ENCODE results near the gene DNAH7. TPM values are rescaled to one million over a fixed set of nuclear protein-coding genes. Genes with fewer than 3 reads are reported as not detected.

Gene DNAH7
- total and polyA plus RNA-seq, 8 donors = 1.6 to 6.2 (median 4.8) TPM

DNA sequence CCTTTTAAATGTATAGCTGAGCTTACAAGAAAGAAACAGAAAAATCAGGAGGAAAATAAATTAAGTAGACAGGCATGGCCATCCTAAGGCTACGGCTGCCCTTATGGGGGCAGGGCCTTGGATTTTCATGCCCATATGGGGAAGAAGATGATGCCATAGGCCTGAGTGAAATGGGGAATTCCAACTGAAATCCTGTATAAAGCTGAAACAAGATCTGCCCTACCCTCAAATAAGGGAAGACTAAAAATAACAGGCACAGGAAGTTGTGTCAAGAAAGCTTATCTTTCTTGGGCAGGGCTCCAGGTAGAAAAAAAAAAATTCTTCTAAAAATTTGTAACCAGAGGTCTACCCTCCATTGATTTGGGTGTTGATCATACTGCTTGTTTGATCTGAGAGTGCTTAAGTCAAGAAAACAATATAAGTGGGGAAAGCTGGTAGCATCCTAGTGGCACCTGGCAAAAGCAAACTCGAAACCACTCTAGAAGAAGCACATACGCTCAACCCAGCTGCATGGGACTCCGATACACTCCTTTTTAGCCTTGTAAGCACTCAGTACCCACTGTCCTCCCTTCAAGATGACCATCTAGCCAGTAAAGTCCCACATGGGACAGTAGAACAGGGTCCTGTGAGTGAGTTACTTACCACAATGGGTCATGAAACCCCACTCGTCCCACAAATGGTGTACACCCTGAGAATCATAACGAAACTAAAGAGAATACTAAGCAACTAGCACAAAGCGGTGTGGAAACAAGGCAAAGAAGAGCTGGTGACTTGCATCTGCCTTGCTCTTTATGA is 22.3 kb downstream of the DNAH7 start:
- no peak for TF ChIP-seq CTCF (IDR thresholded peaks at IDR 0.05)
- intact Hi-C loops (cut with DNase I) = no loop called here
- Histone ChIP-seq H3K27ac (no peak overlapping the region), H3K4me3 (no peak overlapping the region), H3K36me3 (no peaks in the 10 kb centered on the region), H3K27me3 (no peaks in the 10 kb centered on the region), H3K9me3 (peaks cover 0 to 3% of the 10 kb centered on the region in 2 donors), H3K4me1 (no peaks in the 10 kb centered on the region)
- ATAC-seq = no peak
- no peak for DNase-seq

- DNase-seq (no peak), ATAC-seq (no peak)
- no peak overlapping the region for H3K27ac ChIP-seq
- no peaks in the 10 kb centered on the region for H3K4me1 ChIP-seq
- no peak for TF ChIP-seq CTCF (IDR thresholded peaks at IDR 0.05)
- no peak overlapping the region for H3K4me3 ChIP-seq
- peaks cover 0 to 34% of the 10 kb centered on the region in 2 donors for H3K9me3 ChIP-seq
- H3K36me3 ChIP-seq = no peaks in the 10 kb centered on the region
- H3K27me3 ChIP-seq = no peaks in the 10 kb centered on the region
- intact Hi-C loops (cut with DNase I) = no loop called here
Measured at GRCh38 chr2:196041786-196042185, 26.9 kb downstream of the DNAH7 start.

DNA sequence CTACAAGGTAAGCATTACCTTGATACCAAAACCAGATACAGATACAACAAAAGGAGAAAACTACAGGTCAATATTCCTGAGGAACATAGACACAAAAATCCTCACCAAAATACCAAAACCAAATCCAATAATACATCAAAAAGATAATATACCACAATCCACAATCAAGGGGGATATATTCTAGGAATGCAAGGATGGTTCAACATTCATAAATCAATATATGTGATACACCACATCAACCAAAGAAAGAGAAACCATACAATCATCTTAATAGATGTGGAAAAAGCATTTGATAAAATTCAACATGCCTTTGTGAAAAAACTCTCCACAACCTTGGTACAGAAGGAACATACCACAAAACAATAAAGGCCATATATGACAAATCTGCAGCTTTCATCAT is 28.4 kb downstream of the DNAH7 start:
- no peak for ATAC-seq
- DNase-seq = no peak
- H3K27me3 ChIP-seq = no peaks in the 10 kb centered on the region
- no peak for TF ChIP-seq CTCF (IDR thresholded peaks at IDR 0.05)
- no peak overlapping the region for H3K4me3 ChIP-seq
- peaks cover 0 to 39% of the 10 kb centered on the region in 2 donors for H3K9me3 ChIP-seq
- H3K36me3 ChIP-seq = no peaks in the 10 kb centered on the region
- H3K4me1 ChIP-seq = no peaks in the 10 kb centered on the region
- intact Hi-C loops (cut with DNase I) = no loop called here
- no peak overlapping the region for H3K27ac ChIP-seq

GRCh38 chr2:196036442-196036841 is 32.2 kb downstream of the DNAH7 start:
- Histone ChIP-seq H3K9me3 (peaks cover 0 to 37% of the 10 kb centered on the region in 2 donors), H3K4me3 (no peak overlapping the region), H3K36me3 (no peaks in the 10 kb centered on the region), H3K4me1 (no peaks in the 10 kb centered on the region), H3K27ac (no peak overlapping the region), H3K27me3 (no peaks in the 10 kb centered on the region)
- DNase-seq (no peak), ATAC-seq (no peak)
- no peak for TF ChIP-seq CTCF (IDR thresholded peaks at IDR 0.05)
- intact Hi-C loops (cut with DNase I) = no loop called here

DNA sequence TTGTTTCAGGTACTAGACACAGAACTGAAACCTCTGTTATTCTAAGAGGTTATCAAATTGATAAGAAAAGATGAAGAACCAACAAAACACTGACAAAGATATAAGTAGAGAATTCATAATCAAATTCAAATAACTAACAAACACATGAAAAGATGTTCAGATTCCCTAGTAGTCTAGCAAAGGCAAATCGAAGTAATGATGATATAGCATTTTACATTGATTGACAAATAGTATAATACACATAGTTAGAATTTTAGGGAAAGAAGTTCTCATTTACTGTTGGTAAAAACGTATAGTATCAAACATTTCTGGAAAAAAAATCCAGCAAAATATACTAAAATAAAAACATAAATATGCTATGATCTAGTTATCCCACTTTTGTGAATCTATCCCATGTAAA is 50.6 kb downstream of the DNAH7 start:
- no peak for TF ChIP-seq CTCF (IDR thresholded peaks at IDR 0.05)
- peaks cover 0 to 11% of the 10 kb centered on the region in 2 donors for H3K9me3 ChIP-seq
- no peak for ATAC-seq

More for the DNA sequence above, 50.6 kb downstream of the DNAH7 start:
- no peak for DNase-seq
- Histone ChIP-seq H3K36me3 (no peaks in the 10 kb centered on the region), H3K27me3 (no peaks in the 10 kb centered on the region), H3K4me1 (no peaks in the 10 kb centered on the region), H3K27ac (no peak overlapping the region), H3K4me3 (no peak overlapping the region)
- intact Hi-C loops (cut with DNase I) = no loop called here

Measured in left lung (tissue), 10 donors.